Esophagus (tissue), 2 donors: ENCODE results near the gene CDSN. TPM values are rescaled to one million over a fixed set of nuclear protein-coding genes. Genes with fewer than 3 reads are reported as not detected.
A peak's percentile ranks its signal among the peaks of the same experiment; 100 is the strongest.
"Not testable (repeated sequence)": the region's sequence is repeated elsewhere in the genome, so short reads cannot be mapped to it uniquely, and the experiment has no call there.

Experiments used
- H3K27ac ChIP-seq, 2 donors: one replicate each; pipeline ENCODE4 v1.5.1; 2013; ENCODE audit warnings: low read depth in 2 of 2, mild to moderate bottlenecking in 2 of 2, inconsistent platforms in 1 of 2, low read length in 1 of 2, moderate library complexity in 1 of 2
- H3K27me3 ChIP-seq, 2 donors: one replicate each; pipeline ENCODE4 v1.6.1; 2013; ENCODE audit warnings: low read length in 2 of 2, control low read depth in 1 of 2, mild to moderate bottlenecking in 1 of 2; ENCODE audit not compliant: insufficient read depth in 2 of 2, control insufficient read depth in 1 of 2
- H3K36me3 ChIP-seq, 2 donors: one replicate each; pipeline ENCODE4 v1.6.1; 2013; ENCODE audit warnings: low read length in 1 of 2; ENCODE audit not compliant: control insufficient read depth in 2 of 2, insufficient read depth in 2 of 2
- H3K4me1 ChIP-seq, 2 donors: one replicate each; pipeline ENCODE4 v1.6.1; 2013; ENCODE audit warnings: low read length in 1 of 2; ENCODE audit not compliant: control insufficient read depth in 2 of 2, insufficient read depth in 2 of 2
- H3K4me3 ChIP-seq, 2 donors: one replicate each; pipeline ENCODE4 v1.5.1; 2013; ENCODE audit warnings: low read length in 2 of 2, mild to moderate bottlenecking in 2 of 2, low read depth in 1 of 2, moderate library complexity in 1 of 2
- H3K9me3 ChIP-seq, 2 donors: one replicate each; pipeline ENCODE4 v1.6.1; 2013; ENCODE audit warnings: mild to moderate bottlenecking in 2 of 2, low read depth in 1 of 2, low read length in 1 of 2, moderate library complexity in 1 of 2; ENCODE audit not compliant: control insufficient read depth in 2 of 2, insufficient read depth in 1 of 2
- WGBS, 2 donors: extraction: QIAGEN DNeasy Blood & Tissue Kit; methylation state at CpG; one replicate each; pipeline ENCODE4 v1.1.7; 2013; 5-methylcytosine and 5-hydroxymethylcytosine counted together
- polyA plus RNA-seq, 2 donors: library from polyadenylated mRNA; stranded (reverse); fragments of 200-250 nt; gene quantifications; one replicate each; pipeline ENCODE4 v1.2.3, GENCODE V29; 2013
- donor health status: healthy with polysubstance abuse.
- donor health status: Bipolar disorder and iron deficiency.

Gene CDSN
- polyA plus RNA-seq, 2 donors: 0.02 to 0.20 TPM

- no peak overlapping the region for H3K4me3 ChIP-seq
- no peak overlapping the region for H3K27ac ChIP-seq
- no peaks in the 10 kb centered on the region for H3K36me3 ChIP-seq
- H3K27me3 ChIP-seq: no peaks in the 10 kb centered on the region
- H3K9me3 ChIP-seq: no peaks in the 10 kb centered on the region
- 86 to 89% methylated on average over 4 of the region's 4 CpGs for WGBS, 2 donors
- H3K4me1 ChIP-seq: peaks cover 0 to 3% of the 10 kb centered on the region in 2 donors
Measured at GRCh38 chr6:31076611-31077010, 43.6 kb downstream of the CDSN start.

- H3K36me3 ChIP-seq: no peaks in the 10 kb centered on the region
- no peak overlapping the region for H3K4me3 ChIP-seq
- peaks cover under 1 to 7% of the 10 kb centered on the region in 2 donors for H3K4me1 ChIP-seq
- H3K27me3 ChIP-seq: no peaks in the 10 kb centered on the region
- no peaks in the 10 kb centered on the region for H3K9me3 ChIP-seq
- 61 to 85% methylated on average over 1 of the region's 1 CpG for WGBS, 2 donors
- no peak overlapping the region for H3K27ac ChIP-seq
Measured at GRCh38 chr6:31075528-31075927, 44.7 kb downstream of the CDSN start.

GRCh38 chr6:31074401-31074800 is 45.8 kb downstream of the CDSN start:
- H3K27me3 ChIP-seq: no peaks in the 10 kb centered on the region
- 58 to 59% methylated on average over 4 of the region's 4 CpGs for WGBS, 2 donors

GRCh38 chr6:31070711-31071197 is 49.5 kb downstream of the CDSN start:
- Histone ChIP-seq H3K4me1 (peaks cover 2 to 6% of the 10 kb centered on the region in 2 donors), H3K27ac (peak overlapping the region in 1 of 2 donors; percentile 29)
- WGBS, 2 donors: 30 to 40% methylated on average over 6 of the region's 6 CpGs

More at GRCh38 chr6:31074401-31074800, 45.8 kb downstream of the CDSN start:
- Histone ChIP-seq H3K9me3 (no peaks in the 10 kb centered on the region), H3K36me3 (no peaks in the 10 kb centered on the region), H3K27ac (no peak overlapping the region), H3K4me1 (peaks cover 2 to 6% of the 10 kb centered on the region in 2 donors), H3K4me3 (no peak overlapping the region)

GRCh38 chr6:31068669-31069340 is 51.4 kb downstream of the CDSN start:
- H3K27me3 ChIP-seq: no peaks in the 10 kb centered on the region
- 45 to 53% methylated on average over 13 of the region's 13 CpGs for WGBS, 2 donors

More at GRCh38 chr6:31070711-31071197, 49.5 kb downstream of the CDSN start:
- H3K27me3 ChIP-seq: no peaks in the 10 kb centered on the region
- H3K4me3 ChIP-seq: no peak overlapping the region
- H3K36me3 ChIP-seq: no peaks in the 10 kb centered on the region
- no peaks in the 10 kb centered on the region for H3K9me3 ChIP-seq

GRCh38 chr6:31067891-31068668 is 52.2 kb downstream of the CDSN start:
- H3K27ac ChIP-seq: peak overlapping the region in 1 of 2 donors; percentile 38
- 60 to 68% methylated on average over 5 to 7 of the region's 11 CpGs for WGBS, 2 donors
- not testable (repeated sequence) for H3K4me1 ChIP-seq, H3K27me3 ChIP-seq, H3K4me3 ChIP-seq, H3K36me3 ChIP-seq, H3K9me3 ChIP-seq

More at GRCh38 chr6:31068669-31069340, 51.4 kb downstream of the CDSN start:
- Histone ChIP-seq H3K4me1 (peaks cover 2 to 6% of the 10 kb centered on the region in 2 donors), H3K36me3 (no peaks in the 10 kb centered on the region), H3K9me3 (no peaks in the 10 kb centered on the region), H3K4me3 (no peak overlapping the region), H3K27ac (peak overlapping the region in 1 of 2 donors; percentile 9)

- not testable (repeated sequence) for H3K36me3 ChIP-seq, H3K4me1 ChIP-seq, H3K4me3 ChIP-seq, H3K27ac ChIP-seq, H3K9me3 ChIP-seq, H3K27me3 ChIP-seq
- WGBS, 2 donors: 88 to 91% methylated on average over 20 to 22 of the region's 32 CpGs
Measured at GRCh38 chr6:31067028-31067427, 53.2 kb downstream of the CDSN start.

- no peak overlapping the region for H3K27ac ChIP-seq
- H3K9me3 ChIP-seq: no peaks in the 10 kb centered on the region
- no peaks in the 10 kb centered on the region for H3K27me3 ChIP-seq
- H3K4me1 ChIP-seq: peaks cover 2% of the 10 kb centered on the region in 2 donors
- no peaks in the 10 kb centered on the region for H3K36me3 ChIP-seq
- H3K4me3 ChIP-seq: no peak overlapping the region
- WGBS, 2 donors: 51 to 68% methylated on average over 2 of the region's 2 CpGs
Measured at GRCh38 chr6:31065556-31065955, 54.7 kb downstream of the CDSN start.
